IPS-NIHi7 (cell line): ENCODE measurements around the gene AKT1.
A peak's percentile ranks its signal among the peaks of the same experiment; 100 is the strongest.

Source experiments
- DNase-seq: peaks from one replicate; pipeline ENCODE4 v3.0.0; 2012; ENCODE audit warnings: mixed read lengths; ENCODE audit errors: extremely low spot score

The AKT1 gene

GRCh38 chr14:104772707-104773504 lies 22.6 kb downstream of the AKT1 start:
- no peak for DNase-seq

DNA sequence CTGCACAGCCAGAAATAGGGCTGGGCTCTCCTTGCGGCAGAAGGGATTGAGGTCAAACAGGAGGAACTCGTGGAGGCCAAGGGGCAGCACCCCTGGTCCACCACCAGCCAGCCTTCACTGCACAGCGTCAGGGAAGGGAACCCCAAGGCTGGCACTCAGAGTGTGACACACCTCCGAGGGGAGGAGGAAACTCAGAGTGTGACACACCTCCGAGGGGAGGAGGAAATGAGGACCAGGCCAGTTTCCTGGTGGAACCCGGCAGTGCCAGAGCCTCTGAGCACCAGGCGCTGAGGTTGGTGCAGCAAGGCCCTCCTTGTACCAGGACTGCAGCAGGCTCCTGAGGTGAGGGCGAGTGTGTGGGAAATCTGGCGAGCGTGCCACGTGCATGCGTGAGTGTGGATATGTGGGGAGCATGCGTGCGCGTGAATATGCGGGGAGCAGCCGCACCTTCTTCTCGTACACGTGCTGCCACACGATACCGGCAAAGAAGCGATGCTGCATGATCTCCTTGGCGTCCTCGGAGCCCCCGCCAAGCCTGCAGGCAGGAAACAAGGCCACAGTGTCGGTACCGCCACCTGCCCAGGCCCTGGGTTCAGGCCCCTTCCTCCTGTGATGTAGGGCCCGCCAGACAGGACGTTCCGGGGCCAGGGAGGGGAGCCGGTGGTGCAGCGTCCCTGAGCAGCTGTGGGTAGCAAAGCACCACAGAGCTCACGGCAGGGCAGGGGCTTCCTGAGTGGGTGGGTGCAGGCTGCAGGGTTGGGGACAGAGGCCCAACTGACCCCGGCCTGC lies 23.4 kb downstream of the AKT1 start:
- DNase-seq, result no peak

- no peak for DNase-seq
Observed at GRCh38 chr14:104771374-104771773, 24.2 kb downstream of the AKT1 start.

GRCh38 chr14:104770851-104771272 lies 24.7 kb downstream of the AKT1 start:
- DNase-seq, result no peak

DNA sequence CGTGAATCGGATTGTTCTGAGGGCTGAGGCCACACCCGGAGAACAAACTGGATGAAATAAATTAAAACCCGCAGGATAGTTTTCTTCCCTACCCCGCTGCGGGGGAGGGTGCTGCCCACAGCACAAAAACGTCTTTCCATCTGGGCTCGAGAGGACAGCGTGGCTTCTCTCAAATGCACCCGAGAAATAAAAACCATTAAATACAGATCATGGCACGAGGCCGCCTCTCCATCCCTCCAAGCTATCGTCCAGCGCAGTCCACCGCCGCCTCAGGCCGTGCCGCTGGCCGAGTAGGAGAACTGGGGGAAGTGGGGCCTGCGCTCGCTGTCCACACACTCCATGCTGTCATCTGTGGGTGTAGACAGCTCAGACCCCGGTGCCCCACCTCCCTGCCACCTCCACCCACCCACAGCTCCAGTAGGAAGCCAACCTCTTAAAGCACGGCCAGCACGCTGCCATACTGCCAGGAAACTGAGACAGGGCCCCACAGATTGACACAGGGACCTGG lies 25.4 kb downstream of the AKT1 start:
- DNase-seq, result no peak

DNA sequence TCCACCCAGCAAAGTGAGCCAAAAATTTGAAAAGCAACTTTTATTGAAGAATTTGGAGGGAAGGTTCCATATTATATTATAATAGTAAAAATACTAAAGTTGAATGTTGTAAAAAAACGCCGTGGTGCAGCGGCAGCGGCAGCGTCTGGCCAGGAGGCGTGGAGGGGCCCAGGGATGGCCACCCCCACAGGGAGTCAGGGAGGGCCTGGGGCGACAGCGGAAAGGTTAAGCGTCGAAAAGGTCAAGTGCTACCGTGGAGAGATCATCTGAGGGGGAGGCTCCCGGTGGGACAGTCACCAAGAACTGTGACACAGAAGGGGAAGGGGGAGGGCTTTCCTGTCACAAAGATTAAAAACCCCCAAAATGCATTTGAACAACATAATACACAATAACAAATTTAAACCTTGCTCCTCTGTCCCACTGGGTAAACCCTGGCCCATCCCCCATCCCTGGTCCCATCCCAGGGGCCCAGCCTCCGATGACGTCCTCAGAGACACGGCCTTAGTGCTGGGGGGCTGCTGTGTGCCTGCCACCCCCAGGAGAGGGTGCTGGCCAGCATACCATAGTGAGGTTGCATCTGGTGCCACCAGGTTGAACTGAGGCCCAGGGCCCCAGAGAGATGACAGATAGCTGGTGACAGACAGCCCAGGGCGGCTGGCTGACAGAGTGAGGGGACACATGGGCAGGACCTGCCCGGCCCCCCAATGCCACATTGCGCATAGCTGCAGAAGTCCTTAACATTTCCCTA lies 26.1 kb downstream of the AKT1 start:
- no peak for DNase-seq

GRCh38 chr14:104768437-104769323 lies 26.9 kb downstream of the AKT1 start:
- peak; percentile 96 for DNase-seq

- no peak for DNase-seq
Observed at GRCh38 chr14:104767634-104767918, 28.0 kb downstream of the AKT1 start.

DNA sequence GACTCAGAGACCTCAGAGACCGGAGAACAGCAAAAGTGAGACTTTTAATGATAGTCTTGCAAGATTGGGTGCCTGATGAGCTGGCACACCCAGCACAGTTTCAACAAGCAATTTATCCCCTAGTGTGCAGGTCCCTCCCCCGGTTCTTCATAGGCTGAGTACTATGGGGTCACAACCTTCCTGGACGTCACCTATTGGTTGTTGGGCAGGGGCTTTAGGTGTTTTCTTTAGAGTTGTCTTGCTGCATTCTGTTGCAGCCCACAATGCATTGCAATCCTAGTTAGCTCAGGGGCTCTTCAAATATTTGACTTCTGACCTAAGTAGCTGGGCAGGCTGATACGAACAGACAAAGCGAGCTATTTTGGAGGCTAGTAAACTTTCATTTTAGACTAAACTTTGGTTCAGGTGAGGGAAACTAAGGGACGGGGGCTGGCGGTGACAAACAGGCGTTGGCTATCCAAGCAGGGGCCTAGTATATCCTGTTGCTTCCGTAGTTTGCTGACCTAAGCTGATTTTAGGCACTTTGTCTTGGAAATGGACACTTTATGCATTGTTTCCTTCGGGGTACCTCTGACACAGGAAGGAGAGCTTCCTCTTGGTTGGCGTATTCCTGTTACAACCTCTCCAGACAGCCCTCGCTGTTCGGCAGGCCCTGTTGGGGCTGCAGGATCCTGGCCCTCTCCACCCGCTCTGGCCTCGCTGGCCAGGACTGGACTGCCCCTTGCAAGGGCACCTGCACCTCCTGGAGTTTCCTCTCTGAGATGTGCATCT lies 28.5 kb downstream of the AKT1 start:
- DNase-seq, result no peak

DNA sequence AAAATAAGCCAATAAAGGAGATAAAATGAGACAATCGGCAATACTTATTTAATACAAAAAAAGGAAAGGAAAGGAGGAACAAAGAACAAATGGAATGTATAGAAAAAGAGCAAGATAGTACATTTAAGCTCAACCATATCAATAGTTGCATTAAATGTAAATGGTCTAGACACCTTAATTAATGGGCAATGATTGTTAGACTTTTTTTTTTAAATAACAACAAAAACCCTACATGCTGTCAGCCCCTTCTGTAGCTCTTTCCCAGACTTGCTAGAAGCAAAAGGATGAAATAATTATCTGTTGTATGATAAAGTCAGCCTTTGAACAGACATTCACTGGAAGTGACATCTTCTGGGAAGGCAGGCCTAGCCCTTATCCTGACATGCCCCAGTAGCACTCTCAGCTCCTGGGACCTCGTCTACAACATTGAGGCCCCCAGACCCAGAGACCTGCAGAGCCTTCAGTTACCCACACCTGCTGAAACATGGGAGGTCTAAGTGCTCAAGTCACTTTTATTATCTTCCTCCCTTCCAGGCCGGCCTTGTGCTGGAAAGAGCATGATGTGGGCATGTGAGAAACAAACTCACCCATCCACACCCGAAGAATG lies 29.2 kb downstream of the AKT1 start:
- DNase-seq, result no peak

DNA sequence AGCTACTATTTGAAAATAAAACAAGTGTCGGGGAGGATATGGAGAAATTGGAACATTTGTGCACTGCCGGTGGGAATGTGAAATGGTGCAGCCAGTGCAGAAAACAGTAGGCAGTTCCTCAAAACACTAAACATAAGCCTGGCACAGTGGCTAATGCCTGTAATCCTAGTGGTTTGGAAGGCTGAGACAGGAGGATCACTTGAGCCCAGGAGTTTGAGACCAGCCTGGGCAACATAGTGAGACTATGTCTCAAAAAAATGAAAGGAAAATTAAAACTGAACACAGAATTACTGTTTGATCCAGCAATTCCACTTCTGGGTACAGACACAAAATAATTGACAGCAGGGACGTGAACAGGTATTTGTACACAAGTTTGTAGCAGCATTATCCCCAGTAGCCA lies 30.0 kb downstream of the AKT1 start:
- DNase-seq, result no peak

- no peak for DNase-seq
Observed at GRCh38 chr14:104758981-104759969, 36.3 kb downstream of the AKT1 start.

- DNase-seq, result no peak
Observed at GRCh38 chr14:104757681-104758392, 37.7 kb downstream of the AKT1 start.

GRCh38 chr14:104757238-104757585 lies 38.3 kb downstream of the AKT1 start:
- DNase-seq, result no peak

- no peak for DNase-seq
Observed at GRCh38 chr14:104756477-104757237, 38.9 kb downstream of the AKT1 start.

DNA sequence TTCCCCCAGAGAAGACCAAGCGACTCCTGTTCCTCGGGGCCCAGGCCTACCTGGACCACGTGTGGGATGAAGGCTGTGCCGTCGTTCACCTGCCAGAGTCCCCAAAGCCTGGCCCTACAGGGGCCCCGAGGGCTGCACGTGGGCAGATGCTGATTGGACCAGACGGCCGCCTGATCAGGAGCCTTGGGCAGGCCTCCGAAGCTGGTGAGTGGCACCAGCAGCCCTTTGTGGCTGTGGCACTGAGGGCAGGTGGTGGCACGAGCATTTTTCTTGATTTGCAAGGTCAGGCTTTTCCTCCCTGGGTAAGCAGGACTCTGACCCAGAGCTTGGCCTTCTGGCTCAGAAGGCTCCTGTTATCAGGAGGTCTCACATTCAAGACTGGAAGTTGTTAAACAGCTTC lies 39.9 kb downstream of the AKT1 start:
- DNase-seq, result no peak

- DNase-seq, result no peak
Observed at GRCh38 chr14:104754213-104754851, 41.2 kb downstream of the AKT1 start.
